ENCODE data around the gene CIRBP. TPM values are rescaled to one million over a fixed set of nuclear protein-coding genes. Genes with fewer than 3 reads are reported as not detected.

The CIRBP gene
- total and polyA plus RNA-seq, 2 experiments from 2014 or later: 202 to 361 TPM

GRCh38 chr19:1274081-1274851, 5.1 kb downstream of the CIRBP start:
- Histone ChIP-seq H3K27ac (peak overlapping the region; percentile 99), H3K79me2 (peaks cover 67% of the 10 kb centered on the region), H3K27me3 (no peaks in the 10 kb centered on the region), H3K4me1 (ENCODE audit: insufficient read depth) (peaks cover 38% of the 10 kb centered on the region), H3K4me3 (peak overlapping the region; percentile 16), H3K9me3 (ENCODE audit: low read depth) (no peaks in the 10 kb centered on the region), H3K4me2 (peak overlapping the region; percentile 89), H3K9me2 (replicated peaks; ENCODE audit: insufficient read depth) (no peaks in the 10 kb centered on the region), H3K36me3 (replicated peaks; ENCODE audit: insufficient read depth, low read depth) (peaks cover 5% of the 10 kb centered on the region), H2AFZ (no peak overlapping the region), H4K20me1 (ENCODE audit: insufficient read depth, poor library complexity, severe bottlenecking) (peaks cover 50% of the 10 kb centered on the region)
- TF ChIP-seq EZH2 (IDR thresholded peaks at IDR 0.05; ENCODE audit: borderline replicate concordance): no peak
- TF ChIP-seq, protein P1, sequence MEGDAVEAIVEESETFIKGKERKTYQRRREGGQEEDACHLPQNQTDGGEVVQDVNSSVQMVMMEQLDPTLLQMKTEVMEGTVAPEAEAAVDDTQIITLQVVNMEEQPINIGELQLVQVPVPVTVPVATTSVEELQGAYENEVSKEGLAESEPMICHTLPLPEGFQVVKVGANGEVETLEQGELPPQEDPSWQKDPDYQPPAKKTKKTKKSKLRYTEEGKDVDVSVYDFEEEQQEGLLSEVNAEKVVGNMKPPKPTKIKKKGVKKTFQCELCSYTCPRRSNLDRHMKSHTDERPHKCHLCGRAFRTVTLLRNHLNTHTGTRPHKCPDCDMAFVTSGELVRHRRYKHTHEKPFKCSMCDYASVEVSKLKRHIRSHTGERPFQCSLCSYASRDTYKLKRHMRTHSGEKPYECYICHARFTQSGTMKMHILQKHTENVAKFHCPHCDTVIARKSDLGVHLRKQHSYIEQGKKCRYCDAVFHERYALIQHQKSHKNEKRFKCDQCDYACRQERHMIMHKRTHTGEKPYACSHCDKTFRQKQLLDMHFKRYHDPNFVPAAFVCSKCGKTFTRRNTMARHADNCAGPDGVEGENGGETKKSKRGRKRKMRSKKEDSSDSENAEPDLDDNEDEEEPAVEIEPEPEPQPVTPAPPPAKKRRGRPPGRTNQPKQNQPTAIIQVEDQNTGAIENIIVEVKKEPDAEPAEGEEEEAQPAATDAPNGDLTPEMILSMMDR (IDR thresholded peaks at IDR 0.05; ENCODE audit: poor library complexity): no peak
- TF ChIP-seq EZH2phosphoT487 (IDR thresholded peaks at IDR 0.05; ENCODE audit: low read depth, severe bottlenecking, unreplicated experiment): no peak
- DNase-seq (ENCODE audit: low spot score): no peak
- WGBS (ENCODE audit: low lambda C conversion rate, missing lambda C conversion rate): 93% methylated on average over 34 of the region's 46 CpGs

GRCh38 chr19:1274852-1275259, 5.7 kb downstream of the CIRBP start:
- Histone ChIP-seq H3K4me1 (ENCODE audit: insufficient read depth) (peaks cover 38% of the 10 kb centered on the region), H3K9me2 (replicated peaks; ENCODE audit: insufficient read depth) (no peaks in the 10 kb centered on the region), H2AFZ (no peak overlapping the region), H3K4me2 (peak overlapping the region; percentile 89), H3K9me3 (ENCODE audit: low read depth) (no peaks in the 10 kb centered on the region), H4K20me1 (ENCODE audit: insufficient read depth, poor library complexity, severe bottlenecking) (peaks cover 47% of the 10 kb centered on the region), H3K27me3 (no peaks in the 10 kb centered on the region), H3K27ac (peak overlapping the region; percentile 99), H3K79me2 (peaks cover 65% of the 10 kb centered on the region), H3K36me3 (replicated peaks; ENCODE audit: insufficient read depth, low read depth) (peaks cover 5% of the 10 kb centered on the region), H3K4me3 (peak overlapping the region; percentile 16)
- TF ChIP-seq, protein P1 (IDR thresholded peaks at IDR 0.05; ENCODE audit: poor library complexity): no peak
- TF ChIP-seq EZH2 (IDR thresholded peaks at IDR 0.05; ENCODE audit: borderline replicate concordance) (no peak), EZH2phosphoT487 (IDR thresholded peaks at IDR 0.05; ENCODE audit: low read depth, severe bottlenecking, unreplicated experiment) (no peak)
- 65% methylated on average over 35 of the region's 44 CpGs for WGBS (ENCODE audit: low lambda C conversion rate, missing lambda C conversion rate)
- no peak for DNase-seq (ENCODE audit: low spot score)

DNA sequence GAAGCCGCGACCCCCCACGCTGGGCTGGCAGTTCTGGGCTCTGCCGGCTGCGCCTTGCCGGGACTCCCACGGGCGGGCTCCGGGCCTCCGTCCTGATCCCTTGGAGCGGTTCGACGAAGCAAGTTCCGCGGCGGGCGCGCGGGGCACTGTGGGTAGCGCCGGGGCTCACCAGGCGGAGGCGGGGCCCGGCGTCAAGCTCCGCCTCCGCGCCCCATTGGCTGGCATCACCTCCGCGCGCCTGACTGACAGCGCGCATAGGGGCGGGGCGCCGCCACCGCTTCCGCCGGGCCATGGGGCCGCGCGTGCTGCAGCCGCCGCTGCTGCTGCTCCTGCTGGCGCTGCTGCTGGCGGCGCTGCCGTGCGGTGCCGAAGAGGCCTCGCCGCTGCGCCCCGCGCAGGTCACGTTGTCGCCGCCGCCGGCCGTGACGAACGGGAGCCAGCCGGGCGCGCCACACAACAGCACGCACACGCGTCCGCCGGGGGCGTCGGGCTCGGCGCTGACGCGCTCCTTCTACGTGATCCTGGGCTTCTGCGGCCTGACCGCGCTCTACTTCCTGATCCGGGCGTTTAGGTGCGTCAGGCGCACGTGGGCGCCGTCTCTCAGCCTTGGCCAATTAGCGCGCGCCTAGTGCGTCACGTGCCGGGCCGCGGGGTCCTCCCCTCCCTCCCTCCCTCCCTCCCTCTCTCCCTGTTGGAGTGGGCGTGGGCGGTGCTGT, 6.3 kb downstream of the CIRBP start, which contains the start of gene FAM174C:
TSS of gene FAM174C (plus strand) at position 271 of the 716 bp plus-strand sequence. CDS start at position 291, 20 bp downstream.
- Histone ChIP-seq H2AFZ (peak within 1 kb of the TSS; percentile 18), H3K79me2 (peaks cover 59% of the 10 kb centered on the region), H3K4me2 (peak within 1 kb of the TSS; percentile 89), H3K9me2 (replicated peaks; ENCODE audit: insufficient read depth) (no peaks in the 10 kb centered on the region), H3K36me3 (replicated peaks; ENCODE audit: insufficient read depth, low read depth) (peaks cover 5% of the 10 kb centered on the region), H3K27ac (peak within 1 kb of the TSS; percentile 99), H3K4me1 (ENCODE audit: insufficient read depth) (peaks cover 35% of the 10 kb centered on the region), H3K4me3 (peak within 1 kb of the TSS; percentile 44), H3K9me3 (ENCODE audit: low read depth) (no peaks in the 10 kb centered on the region), H3K27me3 (no peaks in the 10 kb centered on the region), H4K20me1 (ENCODE audit: insufficient read depth, poor library complexity, severe bottlenecking) (peaks cover 42% of the 10 kb centered on the region)
- peak; percentile 98 for DNase-seq (ENCODE audit: low spot score)
- no peak for TF ChIP-seq EZH2phosphoT487 (IDR thresholded peaks at IDR 0.05; ENCODE audit: low read depth, severe bottlenecking, unreplicated experiment)
- TF ChIP-seq EZH2 (IDR thresholded peaks at IDR 0.05; ENCODE audit: borderline replicate concordance): no peak
- TF ChIP-seq, protein P1 (IDR thresholded peaks at IDR 0.05; ENCODE audit: poor library complexity): no peak
- under 1% methylated on average over 80 of the region's 98 CpGs for WGBS (ENCODE audit: low lambda C conversion rate, missing lambda C conversion rate)
